GM23338 (cell line): Measurements from ENCODE around the gene BTBD9. TPM values are rescaled to one million over a fixed set of nuclear protein-coding genes. Genes with fewer than 3 reads are reported as not detected.
"Not testable (repeated sequence)": the region's sequence is repeated elsewhere in the genome, so short reads cannot be mapped to it uniquely, and the experiment has no call there.

Source experiments
- ATAC-seq: fragments of 200-7000 bp; cut with Tn5 transposase; 3 replicates; pipeline ENCODE4 v1.9.1; 2020
- DNase-seq: peaks from one replicate; pipeline ENCODE4 v3.0.0-alpha.2; 2015; ENCODE audit warnings: low spot score
- H2AFZ ChIP-seq: fragments of 200-600 bp; sonication (generic); 2 replicates; pipeline ENCODE4 v1.8.0; 2016; ENCODE audit warnings: antibody characterized with exemption, mild to moderate bottlenecking, moderate library complexity
- H3F3A ChIP-seq: fragments of 200-600 bp; sonication (generic); replicated peaks from 2 replicates; pipeline ENCODE4 v1.8.0; 2017; ENCODE audit warnings: antibody characterized with exemption, mixed run types, low read depth
- H3K27ac ChIP-seq: fragments of 200-600 bp; sonication (generic); 2 replicates; pipeline ENCODE4 v1.6.1; 2016; ENCODE audit warnings: low read depth
- H3K27me3 ChIP-seq: fragments of 200-600 bp; sonication (generic); 2 replicates; pipeline ENCODE4 v1.8.0; 2016; ENCODE audit warnings: mild to moderate bottlenecking, mixed run types, moderate library complexity; ENCODE audit not compliant: insufficient read depth
- H3K36me3 ChIP-seq: fragments of 200-600 bp; sonication (generic); 2 replicates; pipeline ENCODE4 v1.8.0; 2016; ENCODE audit warnings: mild to moderate bottlenecking; ENCODE audit not compliant: insufficient read depth
- H3K4me1 ChIP-seq: fragments of 200-600 bp; sonication (generic); 2 replicates; pipeline ENCODE4 v1.8.0; 2016; ENCODE audit warnings: mild to moderate bottlenecking, moderate library complexity; ENCODE audit not compliant: insufficient read depth
- H3K4me2 ChIP-seq: fragments of 200-600 bp; sonication (generic); 2 replicates; pipeline ENCODE4 v1.7.1; 2017; ENCODE audit warnings: mixed run types
- H3K4me3 ChIP-seq: fragments of 200-600 bp; sonication (generic); 2 replicates; pipeline ENCODE4 v1.6.1; 2016; ENCODE audit warnings: mixed run types
- H3K79me2 ChIP-seq: fragments of 200-600 bp; sonication (generic); replicated peaks from 2 replicates; pipeline ENCODE4 v1.8.0; 2017; ENCODE audit warnings: mild to moderate bottlenecking; ENCODE audit not compliant: insufficient read depth
- H3K9me2 ChIP-seq: fragments of 200-600 bp; sonication (generic); 2 replicates; pipeline ENCODE4 v1.8.0; 2017; ENCODE audit not compliant: insufficient read depth
- H4K20me1 ChIP-seq: fragments of 200-600 bp; sonication (generic); replicated peaks from 2 replicates; pipeline ENCODE4 v1.8.0; 2017; ENCODE audit warnings: mild to moderate bottlenecking; ENCODE audit not compliant: insufficient read depth
- H3K27ac Mint-ChIP-seq: 2 replicates; pipeline ENCODE4 v1.8.0; 2020; ENCODE audit warnings: inconsistent platforms, mild to moderate bottlenecking, moderate library complexity, mixed read lengths
- H3K27me3 Mint-ChIP-seq: 3 replicates; pipeline ENCODE4 v1.8.0; 2022; ENCODE audit warnings: low read depth, mild to moderate bottlenecking, moderate library complexity, mixed read lengths, inconsistent platforms; ENCODE audit not compliant: insufficient read depth, poor library complexity
- H3K36me3 Mint-ChIP-seq: 3 replicates; pipeline ENCODE4 v1.8.0; 2021; ENCODE audit warnings: low read depth, mild to moderate bottlenecking, inconsistent platforms, moderate library complexity, mixed read lengths
- H3K4me1 Mint-ChIP-seq: 3 replicates; pipeline ENCODE4 v1.8.0; 2020; ENCODE audit warnings: mild to moderate bottlenecking, inconsistent platforms, mixed read lengths
- H3K4me3 Mint-ChIP-seq: 3 replicates; pipeline ENCODE4 v1.8.0; 2021; ENCODE audit warnings: moderate library complexity, mild to moderate bottlenecking, inconsistent platforms, mixed read lengths
- H3K9me3 Mint-ChIP-seq: 3 replicates; pipeline ENCODE4 v1.8.0; 2020; ENCODE audit warnings: moderate library complexity, mild to moderate bottlenecking, inconsistent platforms, mixed read lengths
- polyA plus RNA-seq: library from polyadenylated mRNA; unstranded; fragments of >200 nt; fragmentation: Nextera tagmentation; extraction: Ambion mirVana; gene quantifications from 2 replicates; pipeline ENCODE4 v1.2.1, GENCODE V29; 2016
- total RNA-seq: library from RNA; depleted of rRNA; stranded (reverse); fragments of >200 nt; shearing (Covaris generic); gene quantifications from 2 replicates; pipeline ENCODE4 v1.2.3, GENCODE V29; 2014
- TF ChIP-seq, protein P1 (sequence below): IDR thresholded peaks from one replicate; pipeline ENCODE4 v1.6.1; 2018; ENCODE audit warnings: antibody characterized with exemption; ENCODE audit not compliant: unreplicated experiment
- TF ChIP-seq, protein P2 (sequence below): fragments of 250-450 bp; sonication (Bioruptor Pico); IDR thresholded peaks from 2 replicates; pipeline ENCODE4 v1.5.0; 2020; ENCODE audit warnings: mild to moderate bottlenecking, moderate library complexity

Gene BTBD9
- total and polyA plus RNA-seq, 2 experiments from 2014 or later, result 4.2 to 5.3 TPM

DNA sequence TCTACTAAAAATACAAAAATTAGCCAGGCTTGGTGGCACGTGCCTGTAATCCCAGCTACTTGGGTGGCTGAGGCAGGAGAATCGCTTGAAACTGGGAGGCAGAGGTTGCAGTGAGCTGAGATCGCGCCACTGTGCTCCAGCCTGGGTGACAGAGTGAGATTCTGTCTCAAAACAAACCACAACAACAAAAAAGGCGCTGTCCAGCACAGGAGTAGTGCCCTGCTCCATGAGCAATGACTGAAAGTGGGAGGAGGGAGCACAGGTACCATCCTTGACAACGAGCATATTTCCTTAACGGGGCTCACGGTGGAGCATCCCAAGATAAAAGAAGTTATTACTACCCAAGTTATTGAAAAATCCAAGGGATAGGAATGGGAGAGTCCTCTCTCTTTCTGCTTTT, 291.9 kb downstream of the BTBD9 start:
- not testable (repeated sequence) for H3K4me1 ChIP-seq, H3K4me2 ChIP-seq, H3K9me2 ChIP-seq, H3K27ac ChIP-seq, H3K27me3 ChIP-seq, H3F3A ChIP-seq, H3K79me2 ChIP-seq, H4K20me1 ChIP-seq, H3K27ac Mint-ChIP-seq, H3K36me3 Mint-ChIP-seq, H3K36me3 ChIP-seq, H2AFZ ChIP-seq, H3K27me3 Mint-ChIP-seq, H3K4me3 Mint-ChIP-seq, H3K9me3 Mint-ChIP-seq, H3K4me3 ChIP-seq
- DNase-seq (peak; percentile 27), ATAC-seq (peak; percentile 59)
- TF ChIP-seq, protein P1, sequence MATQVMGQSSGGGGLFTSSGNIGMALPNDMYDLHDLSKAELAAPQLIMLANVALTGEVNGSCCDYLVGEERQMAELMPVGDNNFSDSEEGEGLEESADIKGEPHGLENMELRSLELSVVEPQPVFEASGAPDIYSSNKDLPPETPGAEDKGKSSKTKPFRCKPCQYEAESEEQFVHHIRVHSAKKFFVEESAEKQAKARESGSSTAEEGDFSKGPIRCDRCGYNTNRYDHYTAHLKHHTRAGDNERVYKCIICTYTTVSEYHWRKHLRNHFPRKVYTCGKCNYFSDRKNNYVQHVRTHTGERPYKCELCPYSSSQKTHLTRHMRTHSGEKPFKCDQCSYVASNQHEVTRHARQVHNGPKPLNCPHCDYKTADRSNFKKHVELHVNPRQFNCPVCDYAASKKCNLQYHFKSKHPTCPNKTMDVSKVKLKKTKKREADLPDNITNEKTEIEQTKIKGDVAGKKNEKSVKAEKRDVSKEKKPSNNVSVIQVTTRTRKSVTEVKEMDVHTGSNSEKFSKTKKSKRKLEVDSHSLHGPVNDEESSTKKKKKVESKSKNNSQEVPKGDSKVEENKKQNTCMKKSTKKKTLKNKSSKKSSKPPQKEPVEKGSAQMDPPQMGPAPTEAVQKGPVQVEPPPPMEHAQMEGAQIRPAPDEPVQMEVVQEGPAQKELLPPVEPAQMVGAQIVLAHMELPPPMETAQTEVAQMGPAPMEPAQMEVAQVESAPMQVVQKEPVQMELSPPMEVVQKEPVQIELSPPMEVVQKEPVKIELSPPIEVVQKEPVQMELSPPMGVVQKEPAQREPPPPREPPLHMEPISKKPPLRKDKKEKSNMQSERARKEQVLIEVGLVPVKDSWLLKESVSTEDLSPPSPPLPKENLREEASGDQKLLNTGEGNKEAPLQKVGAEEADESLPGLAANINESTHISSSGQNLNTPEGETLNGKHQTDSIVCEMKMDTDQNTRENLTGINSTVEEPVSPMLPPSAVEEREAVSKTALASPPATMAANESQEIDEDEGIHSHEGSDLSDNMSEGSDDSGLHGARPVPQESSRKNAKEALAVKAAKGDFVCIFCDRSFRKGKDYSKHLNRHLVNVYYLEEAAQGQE, result peak; percentile 76
- H3K4me1 Mint-ChIP-seq, result peaks cover 36% of the 10 kb centered on the region

DNA sequence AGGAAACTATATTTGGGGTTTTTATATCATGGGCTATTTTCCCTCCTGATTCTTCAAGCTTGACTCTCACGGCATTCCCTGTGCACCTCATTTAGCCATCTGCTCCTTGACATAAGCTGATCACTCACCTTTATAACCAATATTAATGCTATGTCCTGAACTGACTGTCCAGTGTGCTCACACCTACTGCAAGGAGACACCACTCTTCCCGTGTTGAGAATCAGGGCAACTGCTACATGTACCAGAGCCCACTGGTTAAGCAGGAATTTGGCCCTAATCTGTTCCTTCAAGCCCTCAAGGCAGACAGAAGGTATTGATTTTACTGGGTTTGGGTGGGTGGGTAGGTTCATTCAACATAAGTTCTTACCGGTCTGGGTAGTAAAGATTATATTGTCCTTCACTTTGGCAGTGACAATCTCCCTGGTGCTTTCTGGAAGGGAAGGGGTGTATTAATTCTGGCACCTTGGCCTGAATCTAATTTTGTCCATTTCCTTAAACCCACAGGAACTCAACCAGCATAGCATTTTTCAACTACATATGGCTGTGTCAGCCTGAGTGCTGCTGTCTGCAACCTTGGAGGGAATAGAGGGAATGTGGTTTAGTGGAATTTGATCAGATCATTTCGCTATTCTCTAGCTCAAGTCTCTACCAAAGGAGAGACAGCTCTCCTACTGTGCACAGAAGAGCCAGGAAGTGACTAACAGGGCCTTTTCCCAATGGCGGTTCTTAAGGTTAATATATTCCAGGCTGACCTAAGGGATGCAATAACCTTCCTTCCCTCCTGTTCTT, 293.2 kb downstream of the BTBD9 start:
- Mint-ChIP-seq H3K4me3 (no peak overlapping the region), H3K4me1 (peaks cover 36% of the 10 kb centered on the region), H3K9me3 (no peaks in the 10 kb centered on the region), H3K27ac (no peak overlapping the region), H3K36me3 (no peaks in the 10 kb centered on the region), H3K27me3 (no peaks in the 10 kb centered on the region)
- peak; percentile 47 for DNase-seq
- H3K4me3 ChIP-seq, result no peak overlapping the region
- H3F3A ChIP-seq, result no peaks in the 10 kb centered on the region
- H3K27ac ChIP-seq, result no peak overlapping the region
- no peak overlapping the region for H3K4me2 ChIP-seq
- H3K79me2 ChIP-seq, result no peaks in the 10 kb centered on the region
- H3K36me3 ChIP-seq, result no peaks in the 10 kb centered on the region
- no peaks in the 10 kb centered on the region for H4K20me1 ChIP-seq
- H2AFZ ChIP-seq, result no peak overlapping the region
- no peaks in the 10 kb centered on the region for H3K27me3 ChIP-seq
- TF ChIP-seq, protein P2, sequence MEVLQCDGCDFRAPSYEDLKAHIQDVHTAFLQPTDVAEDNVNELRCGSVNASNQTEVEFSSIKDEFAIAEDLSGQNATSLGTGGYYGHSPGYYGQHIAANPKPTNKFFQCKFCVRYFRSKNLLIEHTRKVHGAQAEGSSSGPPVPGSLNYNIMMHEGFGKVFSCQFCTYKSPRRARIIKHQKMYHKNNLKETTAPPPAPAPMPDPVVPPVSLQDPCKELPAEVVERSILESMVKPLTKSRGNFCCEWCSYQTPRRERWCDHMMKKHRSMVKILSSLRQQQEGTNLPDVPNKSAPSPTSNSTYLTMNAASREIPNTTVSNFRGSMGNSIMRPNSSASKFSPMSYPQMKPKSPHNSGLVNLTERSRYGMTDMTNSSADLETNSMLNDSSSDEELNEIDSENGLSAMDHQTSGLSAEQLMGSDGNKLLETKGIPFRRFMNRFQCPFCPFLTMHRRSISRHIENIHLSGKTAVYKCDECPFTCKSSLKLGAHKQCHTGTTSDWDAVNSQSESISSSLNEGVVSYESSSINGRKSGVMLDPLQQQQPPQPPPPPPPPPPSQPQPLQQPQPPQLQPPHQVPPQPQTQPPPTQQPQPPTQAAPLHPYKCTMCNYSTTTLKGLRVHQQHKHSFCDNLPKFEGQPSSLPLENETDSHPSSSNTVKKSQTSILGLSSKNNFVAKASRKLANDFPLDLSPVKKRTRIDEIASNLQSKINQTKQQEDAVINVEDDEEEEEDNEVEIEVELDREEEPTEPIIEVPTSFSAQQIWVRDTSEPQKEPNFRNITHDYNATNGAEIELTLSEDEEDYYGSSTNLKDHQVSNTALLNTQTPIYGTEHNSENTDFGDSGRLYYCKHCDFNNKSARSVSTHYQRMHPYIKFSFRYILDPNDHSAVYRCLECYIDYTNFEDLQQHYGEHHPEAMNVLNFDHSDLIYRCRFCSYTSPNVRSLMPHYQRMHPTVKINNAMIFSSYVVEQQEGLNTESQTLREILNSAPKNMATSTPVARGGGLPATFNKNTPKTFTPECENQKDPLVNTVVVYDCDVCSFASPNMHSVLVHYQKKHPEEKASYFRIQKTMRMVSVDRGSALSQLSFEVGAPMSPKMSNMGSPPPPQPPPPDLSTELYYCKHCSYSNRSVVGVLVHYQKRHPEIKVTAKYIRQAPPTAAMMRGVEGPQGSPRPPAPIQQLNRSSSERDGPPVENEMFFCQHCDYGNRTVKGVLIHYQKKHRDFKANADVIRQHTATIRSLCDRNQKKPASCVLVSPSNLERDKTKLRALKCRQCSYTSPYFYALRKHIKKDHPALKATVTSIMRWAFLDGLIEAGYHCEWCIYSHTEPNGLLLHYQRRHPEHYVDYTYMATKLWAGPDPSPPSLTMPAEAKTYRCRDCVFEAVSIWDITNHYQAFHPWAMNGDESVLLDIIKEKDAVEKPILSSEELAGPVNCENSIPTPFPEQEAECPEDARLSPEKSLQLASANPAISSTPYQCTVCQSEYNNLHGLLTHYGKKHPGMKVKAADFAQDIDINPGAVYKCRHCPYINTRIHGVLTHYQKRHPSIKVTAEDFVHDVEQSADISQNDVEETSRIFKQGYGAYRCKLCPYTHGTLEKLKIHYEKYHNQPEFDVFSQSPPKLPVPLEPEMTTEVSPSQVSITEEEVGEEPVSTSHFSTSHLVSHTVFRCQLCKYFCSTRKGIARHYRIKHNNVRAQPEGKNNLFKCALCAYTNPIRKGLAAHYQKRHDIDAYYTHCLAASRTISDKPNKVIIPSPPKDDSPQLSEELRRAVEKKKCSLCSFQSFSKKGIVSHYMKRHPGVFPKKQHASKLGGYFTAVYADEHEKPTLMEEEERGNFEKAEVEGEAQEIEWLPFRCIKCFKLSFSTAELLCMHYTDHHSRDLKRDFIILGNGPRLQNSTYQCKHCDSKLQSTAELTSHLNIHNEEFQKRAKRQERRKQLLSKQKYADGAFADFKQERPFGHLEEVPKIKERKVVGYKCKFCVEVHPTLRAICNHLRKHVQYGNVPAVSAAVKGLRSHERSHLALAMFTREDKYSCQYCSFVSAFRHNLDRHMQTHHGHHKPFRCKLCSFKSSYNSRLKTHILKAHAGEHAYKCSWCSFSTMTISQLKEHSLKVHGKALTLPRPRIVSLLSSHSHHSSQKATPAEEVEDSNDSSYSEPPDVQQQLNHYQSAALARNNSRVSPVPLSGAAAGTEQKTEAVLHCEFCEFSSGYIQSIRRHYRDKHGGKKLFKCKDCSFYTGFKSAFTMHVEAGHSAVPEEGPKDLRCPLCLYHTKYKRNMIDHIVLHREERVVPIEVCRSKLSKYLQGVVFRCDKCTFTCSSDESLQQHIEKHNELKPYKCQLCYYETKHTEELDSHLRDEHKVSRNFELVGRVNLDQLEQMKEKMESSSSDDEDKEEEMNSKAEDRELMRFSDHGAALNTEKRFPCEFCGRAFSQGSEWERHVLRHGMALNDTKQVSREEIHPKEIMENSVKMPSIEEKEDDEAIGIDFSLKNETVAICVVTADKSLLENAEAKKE (CRISPR knock-in tag), result 0 out of 2 replicates have a peak, but pooled peaks have one; percentile 28
- TF ChIP-seq, protein P1, result no peak
- ATAC-seq, result peak; percentile 48
- 0 out of 2 replicates have a peak, but pooled peaks cover 6% of the 10 kb centered on the region for H3K4me1 ChIP-seq
- no peaks in the 10 kb centered on the region for H3K9me2 ChIP-seq
